ENCODE results near the gene ELL2.

Gene ELL2

DNA sequence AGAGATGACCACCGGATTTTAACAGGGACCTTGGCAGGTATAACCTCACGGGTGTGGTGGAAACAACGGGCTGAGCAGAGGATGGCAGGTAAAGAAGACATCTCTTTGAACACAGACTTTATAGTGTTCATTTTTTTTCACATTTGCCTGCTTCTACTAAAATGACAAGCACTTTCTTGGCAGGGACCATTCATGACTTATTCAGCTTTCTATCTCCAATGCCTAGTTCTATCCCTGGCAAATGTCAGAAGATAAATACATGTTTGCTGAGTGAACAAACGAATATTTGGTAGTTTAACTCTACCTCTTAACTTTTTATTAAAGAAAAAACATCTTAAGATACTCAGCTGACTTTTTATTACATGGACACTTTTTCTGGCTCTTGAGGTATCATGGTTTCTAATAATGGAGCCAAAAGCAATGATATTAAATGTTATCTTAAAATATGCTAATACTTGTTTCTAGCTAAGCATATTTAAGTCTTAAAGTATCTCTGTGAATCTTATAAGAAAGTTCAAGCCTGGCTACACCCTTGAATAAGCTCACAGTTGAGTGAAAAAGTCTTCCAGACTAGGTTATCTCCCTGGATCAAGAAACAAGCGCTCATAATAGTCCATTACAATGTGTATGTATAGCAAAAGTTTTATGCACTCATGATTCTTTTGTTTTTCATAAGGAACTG lies 8.5 kb downstream of the ELL2 start:
- DNase-seq, result no peak

DNA sequence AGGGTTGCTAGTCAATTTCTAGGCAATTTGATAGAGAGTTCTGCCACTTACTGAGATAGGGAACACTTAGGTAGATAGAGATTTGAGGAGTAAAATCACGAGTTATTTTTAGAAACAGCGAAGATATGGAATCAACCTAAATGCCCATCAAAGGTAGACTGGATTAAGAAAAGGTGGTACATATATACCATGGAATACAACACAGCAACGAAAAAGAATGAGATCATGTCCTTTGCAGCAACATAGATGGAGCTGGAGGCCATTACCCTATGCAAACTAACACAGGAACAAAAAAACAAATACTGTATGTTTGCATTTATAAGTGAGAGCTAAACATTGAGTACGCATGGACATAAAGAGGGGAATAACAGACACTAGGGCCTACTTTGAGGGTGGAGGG lies 9.7 kb downstream of the ELL2 start:
- DNase-seq, result no peak

DNA sequence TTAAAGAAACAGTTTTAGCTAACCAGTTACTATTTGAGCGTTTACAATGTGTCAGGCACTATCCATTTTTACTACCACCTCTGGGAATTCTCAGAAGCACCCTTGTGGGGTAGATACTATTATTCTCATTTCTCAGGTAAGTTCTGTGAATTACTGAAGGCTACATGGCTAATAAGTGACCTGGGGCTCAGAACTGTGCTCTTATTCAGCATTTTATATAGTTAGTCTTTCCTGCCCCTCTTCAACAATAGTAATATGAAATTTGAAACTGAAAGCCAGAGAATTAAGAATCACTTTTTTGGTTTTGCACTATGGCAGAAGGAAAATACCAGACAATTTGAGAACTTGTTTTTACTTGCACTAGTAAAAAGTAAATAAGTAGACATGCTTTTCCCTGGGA lies 11.8 kb downstream of the ELL2 start:
- DNase-seq, result no peak

DNA sequence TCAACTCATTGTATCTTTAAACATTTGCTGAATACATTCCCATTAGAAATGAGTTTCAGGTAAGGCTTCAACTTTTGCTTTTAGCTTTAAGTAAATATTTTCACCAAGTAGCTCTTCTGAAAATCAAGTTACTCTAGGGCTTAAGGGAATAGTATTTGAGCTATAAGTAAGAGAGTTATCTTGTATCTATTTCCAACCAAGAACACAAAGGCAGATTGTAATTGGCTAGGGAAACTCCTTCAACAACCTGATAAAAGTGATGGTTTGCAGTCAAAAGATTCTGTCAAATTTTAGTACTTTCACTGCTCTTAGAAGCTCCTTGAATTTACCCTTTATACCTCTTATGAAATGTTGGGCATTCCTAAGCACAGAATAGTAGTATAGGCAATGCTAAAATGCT lies 13.0 kb downstream of the ELL2 start:
- DNase-seq, result no peak

DNA sequence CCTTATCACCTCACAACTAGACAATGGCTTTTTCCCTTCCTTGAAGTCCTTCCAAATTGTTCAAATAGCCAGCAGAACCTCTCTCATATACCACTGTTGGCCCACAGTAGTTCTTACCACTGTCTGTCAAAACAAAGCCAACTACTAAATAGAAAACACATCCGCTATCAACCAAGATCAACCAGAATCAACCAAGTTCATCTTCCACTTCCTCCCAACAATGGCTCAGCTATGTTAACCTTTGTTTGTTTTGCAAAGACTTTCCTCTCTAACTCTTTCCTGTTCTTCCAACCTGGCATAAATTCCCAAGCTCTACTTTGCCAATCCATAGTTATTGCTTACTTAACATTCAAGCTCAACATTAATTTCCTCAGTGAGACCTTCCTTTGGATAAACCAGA lies 15.2 kb downstream of the ELL2 start:
- no peak for DNase-seq

DNA sequence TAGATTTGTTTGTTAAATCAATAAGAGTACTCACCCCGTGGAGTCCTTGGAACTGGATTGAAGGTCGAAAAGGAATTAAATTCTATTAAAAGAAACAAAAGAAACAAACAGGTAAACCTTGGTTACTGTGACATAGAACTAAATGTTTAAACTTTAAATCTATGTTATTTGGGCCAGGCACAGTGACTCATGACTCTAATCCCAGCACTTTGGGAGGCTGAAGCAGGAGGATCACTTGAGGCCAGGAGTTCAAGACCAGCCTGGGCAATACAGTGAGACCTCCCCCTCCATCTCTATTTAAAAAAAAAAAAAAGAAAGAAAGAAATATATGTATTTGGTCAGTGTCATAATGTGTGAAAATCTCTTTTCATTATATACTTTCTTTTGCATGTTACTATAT lies 18.7 kb downstream of the ELL2 start:
- no peak for DNase-seq

DNA sequence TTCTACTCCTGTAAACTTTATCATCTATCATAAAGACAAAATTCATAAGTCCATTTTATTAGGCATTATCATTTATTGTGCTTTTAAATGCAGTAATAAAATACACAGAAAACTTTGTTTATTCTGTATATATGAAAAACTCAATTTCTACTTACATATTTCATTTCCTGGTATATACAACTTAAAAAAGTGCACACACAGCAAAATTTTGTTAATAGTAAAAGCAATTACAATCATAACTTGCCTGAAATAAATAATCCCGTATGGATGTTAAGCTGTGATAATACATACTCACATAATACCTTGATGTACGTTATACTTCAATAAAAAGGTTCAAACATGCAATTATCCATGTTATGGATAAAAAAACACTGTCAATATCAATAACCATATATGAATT lies 19.2 kb downstream of the ELL2 start:
- no peak for DNase-seq

DNA sequence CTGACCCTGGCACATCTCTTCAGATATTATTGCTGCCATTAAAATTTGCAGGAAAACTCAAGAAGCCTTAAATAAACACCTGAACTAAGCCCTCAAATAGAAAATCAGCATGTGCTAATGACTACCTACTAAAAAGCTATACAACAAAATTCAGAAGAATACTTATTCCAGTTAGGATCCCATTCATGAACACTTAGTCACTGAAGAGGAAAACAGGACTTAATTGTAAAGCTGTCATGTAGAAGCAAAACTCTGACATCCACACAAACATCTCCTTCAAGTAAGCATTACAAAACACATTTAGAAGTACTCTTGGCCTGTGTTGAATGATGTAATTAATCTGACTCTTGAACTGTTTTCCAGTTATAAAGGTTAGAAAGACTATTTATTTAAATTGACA lies 19.9 kb downstream of the ELL2 start:
- DNase-seq, result no peak

DNA sequence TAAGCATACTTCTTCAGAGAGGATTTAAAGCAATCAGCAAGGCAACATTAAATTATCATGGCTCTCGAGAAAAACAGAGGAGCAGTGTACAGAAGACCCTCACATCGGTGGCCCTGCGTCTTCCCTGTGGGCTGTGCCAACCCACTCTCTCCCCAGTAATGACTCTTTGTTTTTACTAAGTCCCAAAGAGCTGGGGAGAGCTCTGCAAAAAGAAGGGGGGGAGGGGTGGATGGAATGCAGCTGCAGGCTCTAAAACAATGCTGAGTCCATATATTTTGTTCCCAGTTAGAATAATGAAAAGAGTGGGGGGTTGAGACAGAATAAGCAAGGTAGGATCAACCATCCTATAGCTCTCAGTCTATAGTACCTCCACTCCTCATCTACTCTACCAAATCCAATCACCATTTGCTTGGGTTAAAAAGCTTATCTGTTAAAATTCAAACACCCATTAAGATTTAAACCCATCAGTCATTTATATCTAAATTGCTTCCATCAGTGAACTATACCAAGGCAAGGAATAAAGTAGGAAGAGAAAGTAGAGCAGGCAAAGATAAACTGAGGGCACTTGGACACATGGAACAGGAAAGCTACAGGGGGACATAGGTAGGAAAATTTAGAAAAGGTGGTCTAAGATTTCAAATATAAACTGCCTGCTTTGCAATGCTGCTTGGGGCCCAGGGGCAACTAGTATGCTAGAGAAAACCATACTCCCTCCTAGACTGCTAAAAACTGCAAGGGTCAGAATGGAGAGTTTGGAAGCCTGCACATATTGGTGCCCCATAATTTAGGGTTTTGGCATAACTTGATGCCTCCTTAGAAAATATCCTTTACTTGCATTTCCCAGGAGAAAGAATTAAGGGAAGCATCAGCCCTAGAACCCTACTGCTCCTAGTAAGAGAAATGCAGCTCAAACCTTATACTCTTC lies 20.6 kb downstream of the ELL2 start:
- no peak for DNase-seq

DNA sequence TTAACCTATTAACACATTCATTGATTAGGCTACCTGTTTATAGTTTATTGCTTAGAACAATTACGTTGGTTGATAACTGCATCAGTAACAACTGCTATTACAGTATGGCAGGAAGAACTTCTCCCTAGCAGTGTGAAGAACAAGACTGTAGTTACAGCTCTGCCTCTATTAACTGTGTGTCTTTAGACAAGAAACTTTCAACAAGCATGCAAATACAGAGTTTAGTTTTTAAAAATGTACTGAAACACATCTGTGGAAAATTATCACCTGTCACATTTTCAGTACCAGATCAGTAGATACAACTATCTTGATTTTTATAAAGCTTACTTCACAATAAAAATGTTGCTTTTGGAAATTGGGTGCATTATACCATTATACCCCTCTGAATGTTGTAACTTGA lies 22.2 kb downstream of the ELL2 start:
- DNase-seq, result no peak

DNA sequence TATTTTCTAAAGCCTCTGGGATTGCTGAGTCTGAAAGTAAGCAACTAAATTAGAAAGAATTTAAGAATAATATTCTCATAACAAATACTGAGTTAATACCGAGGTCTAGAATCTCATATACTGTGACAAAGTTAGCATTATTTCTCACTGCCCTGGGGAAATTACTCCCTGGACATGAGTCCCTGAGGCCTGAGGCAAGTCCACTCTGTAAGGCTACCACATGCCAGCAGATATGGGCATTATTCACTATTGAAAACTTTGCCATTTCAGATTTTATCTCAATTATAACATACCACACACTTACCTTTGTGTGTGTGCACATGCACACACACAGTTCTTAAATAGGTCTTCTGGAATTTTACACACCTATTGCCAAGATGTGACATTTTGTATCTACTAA lies 22.9 kb downstream of the ELL2 start:
- DNase-seq, result no peak

DNA sequence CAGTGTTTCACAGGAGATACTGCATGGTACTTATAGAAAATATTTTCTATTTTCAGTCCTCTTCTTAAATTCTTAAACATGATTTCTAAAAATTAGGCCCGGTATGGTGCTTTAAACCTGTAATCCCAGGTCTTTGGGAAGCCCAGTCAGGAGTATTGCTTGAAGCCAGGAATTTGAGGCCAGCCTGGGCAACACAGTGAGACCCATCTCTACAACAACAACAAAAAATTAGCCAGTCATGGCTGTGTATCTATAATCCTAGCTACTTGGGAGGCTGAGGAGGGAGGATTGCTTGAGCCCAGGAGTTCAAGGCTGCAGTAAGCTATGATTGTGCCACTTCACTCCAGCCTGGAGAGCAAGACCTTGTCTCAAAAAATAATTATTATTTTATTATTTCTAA lies 23.3 kb downstream of the ELL2 start:
- DNase-seq, result no peak

DNA sequence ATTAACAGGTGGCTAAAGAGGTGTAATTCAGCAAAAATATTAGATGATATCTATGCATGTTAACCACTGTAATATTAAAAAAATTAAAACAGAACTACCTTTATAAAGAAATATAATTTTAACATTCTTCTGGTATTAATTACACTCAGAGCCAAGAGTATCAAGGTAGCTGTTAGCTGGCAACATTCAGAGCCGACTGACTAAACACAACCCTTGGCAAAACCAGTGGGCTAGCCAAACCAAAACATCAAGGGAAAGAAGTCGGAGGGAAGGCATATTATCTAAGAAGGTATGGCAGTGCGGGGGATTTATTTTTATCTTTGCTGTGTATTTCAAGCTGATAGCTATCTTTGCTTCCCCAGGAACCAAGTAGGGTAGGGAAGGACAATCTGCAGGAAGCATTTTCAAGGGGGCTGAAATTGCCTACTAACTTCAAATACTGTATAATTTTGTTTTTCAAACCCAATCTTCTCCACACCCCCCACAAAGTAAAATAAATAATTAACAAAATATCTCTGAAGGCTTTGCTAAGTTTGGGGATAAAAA lies 24.0 kb downstream of the ELL2 start:
- DNase-seq, result no peak

DNA sequence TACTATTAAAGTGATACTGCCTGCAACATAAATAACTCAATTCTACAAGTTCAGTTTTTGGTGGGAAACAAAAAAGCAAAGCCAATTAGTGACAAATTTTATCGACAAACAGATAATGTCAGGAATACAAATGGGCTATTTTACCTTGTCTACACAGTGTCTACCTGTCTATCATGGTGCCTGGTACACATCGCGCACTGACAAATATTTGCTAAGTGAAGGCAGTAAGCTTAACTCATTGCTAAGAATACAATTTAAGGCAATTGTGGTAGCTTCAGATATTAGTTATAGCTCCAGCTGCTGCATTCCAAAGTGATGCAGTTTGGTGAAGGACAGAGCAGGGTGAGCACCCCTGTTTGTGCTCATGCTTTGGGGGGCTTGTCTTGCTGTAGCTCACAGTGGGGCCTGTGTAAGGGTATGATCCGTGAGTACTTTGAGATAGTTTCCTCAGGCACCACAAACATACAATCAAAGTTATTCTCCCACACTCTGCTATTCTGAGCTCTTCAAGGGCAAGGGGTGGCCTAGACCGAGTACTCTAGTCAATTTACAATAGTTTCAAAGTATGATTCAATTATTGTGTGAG lies 24.7 kb downstream of the ELL2 start:
- no peak for DNase-seq

DNA sequence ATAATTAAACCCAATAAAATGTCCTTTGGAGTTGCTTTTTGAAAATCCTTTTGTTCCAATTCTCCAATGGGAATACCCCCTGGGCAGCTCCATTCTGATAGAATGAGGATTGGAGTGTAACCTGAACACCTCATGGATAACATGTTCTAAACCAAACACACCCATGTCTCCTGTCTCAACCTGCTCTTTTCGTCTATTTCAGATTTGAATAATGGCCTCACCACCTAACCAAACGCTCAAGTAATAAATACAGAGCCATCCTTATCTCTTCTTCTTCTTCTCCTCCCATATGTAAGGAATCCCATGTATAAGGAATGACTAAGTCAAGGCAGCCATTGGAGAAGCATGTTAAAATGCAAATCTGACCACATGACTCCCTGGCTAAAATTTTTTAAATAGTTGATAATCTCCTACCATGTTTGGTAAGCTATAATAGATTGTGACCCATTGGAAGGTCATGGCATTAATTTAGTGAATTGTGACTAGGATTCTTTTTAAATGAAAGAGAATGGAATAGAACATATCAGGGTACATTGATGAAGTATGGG lies 26.0 kb downstream of the ELL2 start:
- DNase-seq, result no peak

DNA sequence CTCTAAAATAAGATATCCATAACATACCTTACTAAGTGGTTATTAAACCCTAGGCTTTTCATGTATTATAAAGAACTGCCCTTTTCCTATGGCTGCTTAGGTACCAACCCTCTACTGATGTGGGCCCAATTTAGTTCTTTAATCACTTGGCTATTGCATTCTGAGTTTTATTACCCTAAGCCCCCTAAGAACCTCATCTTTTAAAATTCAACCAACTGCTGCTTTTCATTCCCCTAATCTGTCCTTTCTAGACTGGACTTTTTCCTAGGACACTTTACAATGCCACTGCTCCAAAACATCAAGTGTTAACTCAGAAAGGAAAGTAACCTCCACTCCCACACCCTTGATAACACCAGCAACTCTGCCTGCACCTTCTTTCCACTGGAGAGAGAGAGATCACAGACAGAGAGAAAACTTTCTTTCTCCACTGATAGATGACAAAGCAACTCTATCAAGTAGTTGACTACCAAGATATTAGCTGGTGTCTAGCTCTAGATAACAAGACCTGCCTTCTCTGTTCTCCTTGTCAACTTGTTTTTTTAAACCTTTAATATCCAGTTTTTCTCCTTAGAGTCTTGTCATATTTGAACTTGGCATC lies 27.3 kb downstream of the ELL2 start:
- DNase-seq, result no peak

DNA sequence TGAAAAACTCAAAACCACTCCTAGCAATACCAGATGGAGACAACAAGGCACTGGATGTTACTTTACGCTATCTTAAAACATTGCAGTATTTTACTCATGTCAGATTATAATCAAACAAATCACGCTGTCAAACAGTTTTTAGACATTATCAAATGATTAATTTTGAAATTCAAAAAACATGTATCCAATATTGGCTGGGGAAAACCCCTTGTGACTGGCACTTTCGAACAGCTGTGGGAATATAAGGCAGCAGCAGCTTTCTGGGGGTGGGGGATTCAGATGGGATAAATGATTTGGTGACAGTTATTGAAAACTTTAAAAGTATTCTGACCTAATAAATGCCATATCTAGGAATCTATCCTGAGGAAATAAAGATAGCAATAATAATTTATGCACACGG lies 28.7 kb downstream of the ELL2 start:
- DNase-seq, result no peak

DNA sequence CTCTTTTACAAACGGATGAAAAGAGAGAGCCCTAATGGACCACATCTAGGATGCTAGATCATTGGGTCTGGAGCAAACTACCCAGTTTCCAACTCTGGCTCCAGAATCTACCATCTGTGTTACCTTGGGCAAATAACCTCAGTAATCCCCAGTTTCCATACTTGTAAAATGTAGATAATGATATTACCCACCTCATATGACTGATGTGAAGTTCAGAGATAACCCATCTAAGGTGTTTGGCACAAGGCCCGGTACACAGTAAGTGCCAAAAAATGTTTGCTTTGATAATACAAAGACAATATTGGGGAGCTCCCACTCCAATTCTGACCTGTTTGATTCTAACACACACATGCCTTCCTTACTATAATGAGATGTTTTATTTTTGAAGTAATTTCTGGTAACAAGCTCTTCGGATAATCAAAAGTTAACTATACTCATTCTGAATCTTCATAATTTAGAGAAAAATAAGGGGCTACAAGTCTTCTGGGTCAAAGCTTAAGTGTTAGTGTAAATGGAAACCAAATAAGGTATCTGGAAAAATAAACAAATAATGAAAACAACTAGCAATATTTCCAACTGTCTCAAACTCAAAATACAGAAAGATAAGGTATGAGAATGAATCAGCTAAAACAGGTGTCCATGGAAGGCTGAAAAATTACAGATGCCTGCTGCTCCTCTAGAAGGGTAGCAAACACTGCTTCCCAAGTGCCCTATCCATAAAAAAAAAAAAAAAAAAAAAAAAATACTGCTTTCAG lies 30.4 kb downstream of the ELL2 start:
- DNase-seq, result no peak

DNA sequence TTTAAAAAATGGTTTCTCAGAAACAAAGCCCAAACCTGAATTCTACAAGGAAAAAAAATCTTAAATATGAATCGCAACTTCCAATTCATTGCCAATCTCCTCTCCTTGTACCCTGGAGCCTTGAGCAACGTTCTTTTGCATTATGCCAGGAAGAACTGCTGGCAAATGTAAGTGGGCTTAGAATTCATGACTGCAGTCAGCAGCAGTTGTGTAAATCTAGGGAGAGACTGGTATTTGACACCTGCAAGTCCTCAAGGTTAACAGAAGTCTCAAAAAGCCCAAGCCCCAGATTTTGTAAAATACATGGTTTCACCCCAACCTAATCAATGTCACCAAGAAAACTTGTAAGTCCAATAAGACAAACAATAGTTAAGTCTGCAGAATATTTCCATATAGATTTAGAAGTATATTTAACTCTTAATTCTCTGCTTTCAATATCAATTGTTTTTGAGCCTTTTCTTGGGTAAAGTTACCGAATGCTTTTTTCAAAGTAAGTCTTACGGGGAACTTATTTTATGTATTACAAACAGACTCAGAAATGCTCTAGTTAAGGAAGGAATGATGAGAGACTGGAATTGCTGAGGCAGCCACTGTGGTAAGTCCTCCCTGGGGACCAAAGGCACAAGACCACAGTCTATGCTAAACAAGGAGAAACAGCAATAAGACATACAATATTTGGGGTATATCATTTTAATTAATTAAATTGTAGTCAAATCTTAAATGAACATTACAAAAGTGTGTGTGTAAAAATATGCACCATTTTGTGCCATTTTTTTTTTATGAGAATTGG lies 31.3 kb downstream of the ELL2 start:
- no peak for DNase-seq

DNA sequence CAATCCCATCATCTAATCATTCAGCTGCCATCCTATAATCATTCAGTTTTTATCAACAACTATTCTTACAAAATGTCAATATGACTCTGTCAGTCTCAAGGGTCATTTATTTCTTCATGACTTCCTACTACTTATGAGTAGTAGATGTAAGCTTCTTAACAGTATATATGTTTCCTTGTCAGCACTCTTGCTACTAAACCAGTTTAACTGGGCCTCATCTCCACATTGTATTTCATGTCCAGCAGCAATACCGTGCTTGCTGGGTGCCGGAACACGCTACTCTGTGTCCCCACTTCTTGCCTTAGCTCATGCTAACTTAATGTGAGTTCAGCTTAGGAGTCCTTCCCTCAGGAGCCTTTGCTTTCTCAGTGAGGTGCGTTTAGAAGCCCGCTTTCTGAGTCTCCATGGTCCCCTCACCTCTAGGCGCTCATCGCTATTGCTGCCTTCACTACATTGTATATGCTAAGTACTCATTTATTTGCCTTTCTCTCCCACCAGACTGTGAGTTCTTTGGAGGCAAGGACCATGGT lies 32.9 kb downstream of the ELL2 start:
- DNase-seq, result no peak
